H1 (cell line): ENCODE results near the gene ABCA1. TPM values are rescaled to one million over a fixed set of nuclear protein-coding genes. Genes with fewer than 3 reads are reported as not detected.

ENCODE experiments used
- CTCF ChIA-PET: fragments of 300-600 bp; sonication (Branson Sonifier 250); formaldehyde crosslinking; loops from one replicate; lab custom pipeline; 2021; ENCODE audit not compliant: partially characterized antibody; lab: Charles Lee
- POLR2A ChIA-PET: fragments of 300-600 bp; sonication (Branson Sonifier 250); formaldehyde crosslinking; loops from one replicate; lab custom pipeline; 2021; ENCODE audit warnings: inconsistent platforms; ENCODE audit not compliant: partially characterized antibody; lab: Charles Lee
- DNase-seq, 2 experiments: peaks; one replicate each; pipeline versions ENCODE4 v3.0.0 to v3.0.0-alpha.2; 2010 to 2022; ENCODE audit warnings: low spot score in 2 of 2, low read depth in 1 of 2, mixed read lengths in 1 of 2
- FAIRE-seq: peaks from 2 replicates; lab custom pipeline; 2011; peaks lifted over from hg19 to GRCh38; lab: Jason Lieb, UNC
- H2AFZ ChIP-seq: 2 replicates; pipeline ENCODE4 v1.8.1; 2012; ENCODE audit warnings: low read length, inconsistent platforms
- H2AK5ac ChIP-seq: 2 replicates; pipeline ENCODE4 v1.6.1; 2013; ENCODE audit warnings: low read depth, low read length
- H2BK120ac ChIP-seq: replicated peaks from 2 replicates; pipeline ENCODE3; 2013; ENCODE audit warnings: low read depth, low read length, inconsistent platforms
- H2BK12ac ChIP-seq: 2 replicates; pipeline ENCODE4 v1.6.1; 2013; ENCODE audit warnings: low read depth, low read length
- H2BK15ac ChIP-seq: 2 replicates; pipeline ENCODE4 v1.6.1; 2013; ENCODE audit warnings: low read length
- H2BK20ac ChIP-seq: 2 replicates; pipeline ENCODE4 v1.6.1; 2013; ENCODE audit warnings: low read length
- H2BK5ac ChIP-seq: 2 replicates; pipeline ENCODE4 v1.6.1; 2013; ENCODE audit warnings: low read depth, low read length
- H3K14ac ChIP-seq: 2 replicates; pipeline ENCODE4 v1.6.1; 2013; ENCODE audit warnings: inconsistent platforms; ENCODE audit not compliant: insufficient read length
- H3K18ac ChIP-seq: 2 replicates; pipeline ENCODE4 v1.6.1; 2013; ENCODE audit warnings: low read length; ENCODE audit errors: extremely low read depth
- H3K23ac ChIP-seq: 2 replicates; pipeline ENCODE4 v1.6.1; 2013; ENCODE audit warnings: inconsistent platforms; ENCODE audit not compliant: insufficient read length
- H3K23me2 ChIP-seq: 2 replicates; pipeline ENCODE4 v1.6.1; 2013; ENCODE audit warnings: low read depth, low read length
- H3K27ac ChIP-seq: 2 replicates; pipeline ENCODE4 v1.6.1; 2011; ENCODE audit warnings: low read depth, low read length, inconsistent platforms
- H3K27me3 ChIP-seq, 4 experiments: replicated peaks in 1 of 4; 1 replicate in 1 of 4; 2 replicates in 3 of 4; pipeline versions ENCODE4 v1.6.1 to v1.8.1; 2011 to 2013; ENCODE audit warnings: low read length in 3 of 4, mild to moderate bottlenecking in 3 of 4, inconsistent platforms in 2 of 4, mixed read lengths in 2 of 4, moderate library complexity in 1 of 4; ENCODE audit not compliant: control insufficient read depth in 3 of 4, insufficient read depth in 3 of 4; ENCODE audit errors: extremely low read depth in 1 of 4
- H3K36me3 ChIP-seq, 4 experiments: 2 replicates each; pipeline versions ENCODE4 v1.6.1 to v1.8.1; 2011 to 2013; ENCODE audit warnings: mild to moderate bottlenecking in 4 of 4, low read length in 3 of 4, moderate library complexity in 2 of 4, control low read depth in 1 of 4, inconsistent platforms in 1 of 4; ENCODE audit not compliant: insufficient read depth in 4 of 4, control insufficient read depth in 2 of 4
- H3K4ac ChIP-seq: replicated peaks from 2 replicates; pipeline ENCODE3; 2013; ENCODE audit warnings: low read length, low read depth, mixed read lengths, inconsistent platforms; ENCODE audit not compliant: insufficient read length
- H3K4me1 ChIP-seq, 4 experiments: replicated peaks in 1 of 4; 1 replicate in 1 of 4; 2 replicates in 3 of 4; pipeline versions ENCODE4 v1.6.1 to v1.8.1; 2011 to 2013; ENCODE audit warnings: low read length in 3 of 4, inconsistent platforms in 2 of 4, mixed read lengths in 1 of 4; ENCODE audit not compliant: insufficient read depth in 4 of 4, control insufficient read depth in 3 of 4
- H3K4me2 ChIP-seq, 2 experiments: 2 replicates each; pipeline versions ENCODE4 v1.6.1 to v1.8.1; 2011 to 2013; ENCODE audit warnings: low read depth in 2 of 2, low read length in 2 of 2, control low read depth in 1 of 2, inconsistent platforms in 1 of 2, mild to moderate bottlenecking in 1 of 2; ENCODE audit not compliant: insufficient read depth in 1 of 2
- H3K4me3 ChIP-seq, 4 experiments: fragments of 200-600, 300-600 bp in 1 of 4; sonication (generic), shearing (Covaris generic), sonication (Bioruptor Twin) in 1 of 4; 2 replicates each; pipeline versions ENCODE4 v1.5.1 to v1.8.1; 2011 to 2016; ENCODE audit warnings: low read length in 4 of 4, low read depth in 3 of 4, control low read depth in 2 of 4, inconsistent platforms in 2 of 4, mild to moderate bottlenecking in 2 of 4, mixed read lengths in 1 of 4, moderate library complexity in 1 of 4; ENCODE audit not compliant: insufficient read depth in 2 of 4; ENCODE audit errors: extremely low read depth in 1 of 4
- H3K56ac ChIP-seq: replicated peaks from 2 replicates; pipeline ENCODE3; 2013; ENCODE audit warnings: low read depth, mild to moderate bottlenecking, mixed read lengths, low read length, inconsistent platforms; ENCODE audit not compliant: insufficient read length
- H3K79me1 ChIP-seq: 2 replicates; pipeline ENCODE4 v1.6.1; 2013; ENCODE audit warnings: low read depth, low read length, control low read depth
- H3K79me2 ChIP-seq, 2 experiments: 2 replicates each; pipeline versions ENCODE4 v1.6.1 to v1.8.1; 2012 to 2013; ENCODE audit warnings: low read length in 2 of 2, mild to moderate bottlenecking in 2 of 2, inconsistent platforms in 1 of 2; ENCODE audit not compliant: insufficient read depth in 2 of 2, control insufficient read depth in 1 of 2
- H3K9ac ChIP-seq, 4 experiments: replicated peaks in 1 of 4; 1 replicate in 1 of 4; 2 replicates in 3 of 4; pipeline versions ENCODE4 v1.6.1 to v1.8.1; 2011 to 2013; ENCODE audit warnings: low read depth in 3 of 4, low read length in 3 of 4, control low read depth in 2 of 4, mild to moderate bottlenecking in 2 of 4, moderate library complexity in 2 of 4, inconsistent platforms in 1 of 4; ENCODE audit errors: extremely low read depth in 1 of 4
- H3K9me3 ChIP-seq, 2 experiments: 2 replicates each; pipeline versions ENCODE4 v1.6.1 to v1.8.1; 2012 to 2013; ENCODE audit warnings: mild to moderate bottlenecking in 2 of 2, moderate library complexity in 2 of 2, control low read depth in 1 of 2, inconsistent platforms in 1 of 2, low read depth in 1 of 2, low read length in 1 of 2, mixed read lengths in 1 of 2; ENCODE audit not compliant: insufficient read depth in 2 of 2
- H4K20me1 ChIP-seq, 2 experiments: replicated peaks in 1 of 2; 2 replicates each; pipeline versions ENCODE3 to v1.8.1; 2011 to 2013; ENCODE audit warnings: inconsistent platforms in 2 of 2, low read length in 2 of 2, mild to moderate bottlenecking in 1 of 2; ENCODE audit not compliant: insufficient read depth in 2 of 2, control insufficient read depth in 1 of 2
- H4K5ac ChIP-seq: 2 replicates; pipeline ENCODE4 v1.6.1; 2013; ENCODE audit warnings: low read length, low read depth, mixed read lengths, inconsistent platforms; ENCODE audit not compliant: insufficient read length
- H4K8ac ChIP-seq: 2 replicates; pipeline ENCODE4 v1.8.0; 2013; ENCODE audit warnings: mild to moderate bottlenecking, moderate library complexity, low read length, inconsistent platforms; ENCODE audit not compliant: insufficient read depth; ENCODE audit errors: extremely low read depth
- H4K91ac ChIP-seq: replicated peaks from 2 replicates; pipeline ENCODE3; 2013; ENCODE audit warnings: low read length, mixed read lengths, inconsistent platforms; ENCODE audit not compliant: insufficient read length
- ATF3 ChIP-seq: IDR thresholded peaks from 2 replicates; pipeline ENCODE4 v1.6.1; 2011; ENCODE audit warnings: low read depth, mild to moderate bottlenecking, low read length; ENCODE audit not compliant: insufficient read depth
- CBX8 ChIP-seq: fragments of 300-800, 300-1000 bp; sonication (generic); IDR thresholded peaks from 2 replicates; pipeline ENCODE4 v1.7.1; 2016; ENCODE audit warnings: low read depth, low read length, borderline replicate concordance
- CEBPB ChIP-seq: IDR thresholded peaks from 2 replicates; pipeline ENCODE4 v1.6.1; 2012; ENCODE audit warnings: low read depth, low read length
- CHD2 ChIP-seq: IDR thresholded peaks from 2 replicates; pipeline ENCODE4 v1.6.1; 2012; ENCODE audit warnings: low read length, improper control_type of control experiment
- CREB1 ChIP-seq: IDR thresholded peaks from 2 replicates; pipeline ENCODE4 v1.6.1; 2012; ENCODE audit warnings: inconsistent platforms
- NANOG ChIP-seq: IDR thresholded peaks from 2 replicates; pipeline ENCODE4 v1.6.1; 2011; ENCODE audit warnings: low read length, low read depth, mild to moderate bottlenecking, inconsistent platforms; ENCODE audit not compliant: insufficient read depth, poor library complexity, severe bottlenecking
- POLR2A ChIP-seq, 2 experiments: IDR thresholded peaks; 1 replicate in 1 of 2; 2 replicates in 1 of 2; pipeline ENCODE4 v1.6.1; 2011; ENCODE audit warnings: low read depth in 2 of 2, low read length in 2 of 2, mild to moderate bottlenecking in 2 of 2; ENCODE audit errors: control extremely low read depth in 1 of 2
- SIN3A ChIP-seq, 2 experiments: IDR thresholded peaks in 1 of 2; conservative IDR thresholded peaks in 1 of 2; 2 replicates each; pipeline ENCODE4 v1.6.1; 2011 to 2012; ENCODE audit warnings: low read length in 2 of 2, improper control_type of control experiment in 1 of 2, low read depth in 1 of 2, mild to moderate bottlenecking in 1 of 2
- SP1 ChIP-seq: IDR thresholded peaks from 2 replicates; pipeline ENCODE4 v1.6.1; 2011; ENCODE audit warnings: low read depth, low read length
- SP2 ChIP-seq: IDR thresholded peaks from 2 replicates; pipeline ENCODE4 v1.6.1; 2012; ENCODE audit warnings: mild to moderate bottlenecking, low read length, inconsistent platforms
- SP4 ChIP-seq: IDR thresholded peaks from 2 replicates; pipeline ENCODE4 v1.6.1; 2012; ENCODE audit warnings: low read length, inconsistent platforms
- TAF7 ChIP-seq: optimal IDR thresholded peaks from 2 replicates; pipeline ENCODE3; 2011; ENCODE audit warnings: low read depth, mild to moderate bottlenecking, inconsistent platforms, low read length, moderate library complexity, borderline replicate concordance
- YY1 ChIP-seq: IDR thresholded peaks from 2 replicates; pipeline ENCODE4 v1.6.1; 2011; ENCODE audit warnings: low read depth, mild to moderate bottlenecking, low read length
- WGBS, 2 experiments: shearing (Covaris generic) in 1 of 2; methylation state at CpG; one replicate each; pipeline versions ENCODE4 v1.1.6 to v1.1.7; 2013 to 2015; ENCODE audit warnings: low lambda C conversion rate in 2 of 2, mixed read lengths in 2 of 2, inconsistent platforms in 1 of 2, low coverage in 1 of 2, missing lambda C conversion rate in 1 of 2; ENCODE audit not compliant: insufficient replicate concordance in 2 of 2, insufficient coverage in 1 of 2, insufficient read length in 1 of 2; ENCODE audit errors: extremely low coverage in 1 of 2, missing lambda C conversion rate in 1 of 2; 5-methylcytosine and 5-hydroxymethylcytosine counted together
- polyA plus RNA-seq, 7 experiments: library from polyadenylated mRNA; depleted of rRNA in 3 of 7; stranded (reverse) in 5 of 7; unstranded in 2 of 7; fragments of >200 nt in 5 of 7; fragments of 200-250 nt in 2 of 7; gene quantifications; 1 replicate in 5 of 7; 2 replicates in 1 of 7; 4 replicates in 1 of 7; pipeline versions ENCODE4 v1.2.1 to v1.2.3, GENCODE V29; 2011 to 2013; ENCODE audit warnings: missing spikeins in 2 of 7, mixed read lengths in 2 of 7
- total RNA-seq: library from RNA; stranded (reverse); fragmentation: NEBNext Ultra II Directional; extraction: Animal tissue kit (Norgen Biotek cat#: 25700); gene quantifications from 2 replicates; pipeline ENCODE4 v1.2.1, GENCODE V29; 2021

Gene ABCA1
- total and polyA plus RNA-seq, 2 of the 8 experiments (the other 6 are each of a cell fraction or from before 2014, with no cell fraction given) = 6.9 to 7.8 TPM

- Histone ChIP-seq H2AK5ac (no peak overlapping the region), H2AFZ (no peak overlapping the region)
- no peak for TF ChIP-seq CREB1
- no peak for TF ChIP-seq POLR2A (IDR thresholded peaks at IDR 0.05; ENCODE audit: control extremely low read depth in 1 of 2, low read depth in 2 of 2, low read length in 2 of 2)
- TF ChIP-seq SP1 = no peak
- no peak for TF ChIP-seq CHD2
- TF ChIP-seq ATF3 = no peak
- no peak for TF ChIP-seq SP4
- TF ChIP-seq SIN3A (conservative IDR thresholded peaks at IDR 0.05 in 1 of 2, IDR thresholded peaks at IDR 0.05 in 1 of 2; ENCODE audit: low read depth in 1 of 2, low read length in 2 of 2) = no peak
- no peak for TF ChIP-seq SP2
- TF ChIP-seq YY1 = no peak
- no peak for TF ChIP-seq CEBPB
- no peak for TF ChIP-seq TAF7
- TF ChIP-seq CBX8 = no peak
- TF ChIP-seq NANOG = no peak
- TF ChIP-seq, all 59 proteins: peak for 0
- Histone ChIP-seq H3K4me1 (peaks cover 0 to 2% (median 0%) of the 10 kb centered on the region in 4 experiments; a peak in 4 of 7 replicates), H2BK120ac (no peak overlapping the region), H3K79me1 (no peaks in the 10 kb centered on the region), H3K56ac (no peak overlapping the region), H3K36me3 (no peaks in the 10 kb centered on the region; a peak in 1 of 8 replicates), H3K14ac (no peak overlapping the region), H2BK12ac (no peak overlapping the region), H3K23me2 (peaks cover 7% of the 10 kb centered on the region; the same call in 1 of the 2 replicates), H2BK15ac (no peak overlapping the region), H3K23ac (no peak overlapping the region), H2BK5ac (no peak overlapping the region), H3K9me3 (no peaks in the 10 kb centered on the region), H3K4ac (no peak overlapping the region), H2BK20ac (no peak overlapping the region), H3K79me2 (no peaks in the 10 kb centered on the region), H4K91ac (no peak overlapping the region), H3K18ac (no peak overlapping the region), H4K8ac (no peak overlapping the region), H3K9ac (no peak overlapping the region), H3K4me2 (no peak overlapping the region), H4K20me1 (no peaks in the 10 kb centered on the region), H3K27ac (no peak overlapping the region), H3K4me3 (no peak overlapping the region), H3K27me3 (no peaks in the 10 kb centered on the region), H4K5ac (no peak overlapping the region)
- FAIRE-seq (no peak), DNase-seq (no peak)
- WGBS, 2 experiments = 90% methylated on average over 3 of the region's 3 CpGs; no CpG with 5 or more reads in 1 of the 2 experiments
- ChIA-PET POLR2A (no interaction called here), CTCF (no interaction called here)
Observed at GRCh38 chr9:104750185-104750767, 177.7 kb downstream of the ABCA1 start.
